DMS153 treated with DMSO at 0.1 percent for 48 hours (cell line): ENCODE data around the gene DLG4.

ENCODE experiments used
- DNase-seq: peaks from one replicate; lab custom pipeline; 2025; ENCODE audit not compliant: unreplicated experiment; lab: John Stamatoyannopoulos, UW

Gene DLG4

GRCh38 chr17:7233701-7234082 lies 14.1 kb upstream of the DLG4 start:
- DNase-seq, result no peak

DNA sequence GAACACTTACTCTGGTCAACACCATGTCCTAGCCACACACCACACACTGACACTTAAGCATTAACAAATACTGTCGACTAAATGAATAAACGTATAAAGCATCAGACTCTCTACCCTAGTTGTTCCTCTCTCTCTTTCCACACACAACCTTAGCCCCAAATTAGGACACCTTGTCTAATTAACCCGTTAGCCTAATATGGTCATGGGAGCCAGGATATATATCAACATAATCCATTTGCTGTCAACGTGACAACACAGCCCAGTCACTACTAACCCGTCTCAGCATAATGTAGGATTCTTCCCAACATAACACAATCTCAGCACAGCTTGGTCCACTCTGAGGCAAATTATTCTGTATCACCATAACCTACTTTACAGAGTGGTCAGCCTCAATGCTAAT lies 12.5 kb upstream of the DLG4 start:
- DNase-seq, result no peak

DNA sequence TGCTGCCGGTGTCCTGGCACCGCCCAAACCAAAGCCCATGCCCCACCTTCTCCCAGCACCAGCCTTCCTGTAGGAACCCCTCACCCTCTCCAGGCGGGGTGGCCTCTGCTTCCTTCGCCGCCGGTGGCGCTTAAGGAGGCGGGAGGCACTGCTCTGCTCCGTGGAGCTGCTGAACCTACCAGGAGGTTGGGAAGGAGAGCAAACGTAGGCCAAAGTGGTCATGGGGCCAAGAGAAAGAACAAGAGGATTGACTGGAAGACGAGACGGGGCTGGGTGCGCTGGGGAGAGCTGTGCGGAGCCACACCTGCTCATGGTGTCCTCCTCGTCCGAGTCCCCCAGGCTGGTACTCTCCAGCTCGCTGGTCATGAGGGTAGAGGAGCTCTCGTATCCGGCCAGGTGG lies 9.9 kb upstream of the DLG4 start:
- no peak for DNase-seq

- DNase-seq, result no peak
Observed at GRCh38 chr17:7228920-7229319, 9.3 kb upstream of the DLG4 start.

GRCh38 chr17:7226721-7227710 lies 7.4 kb upstream of the DLG4 start:
- no peak for DNase-seq

- DNase-seq, result no peak
Observed at GRCh38 chr17:7225711-7226331, 6.2 kb upstream of the DLG4 start.

GRCh38 chr17:7224661-7225111 lies 5.0 kb upstream of the DLG4 start:
- DNase-seq, result no peak

DNA sequence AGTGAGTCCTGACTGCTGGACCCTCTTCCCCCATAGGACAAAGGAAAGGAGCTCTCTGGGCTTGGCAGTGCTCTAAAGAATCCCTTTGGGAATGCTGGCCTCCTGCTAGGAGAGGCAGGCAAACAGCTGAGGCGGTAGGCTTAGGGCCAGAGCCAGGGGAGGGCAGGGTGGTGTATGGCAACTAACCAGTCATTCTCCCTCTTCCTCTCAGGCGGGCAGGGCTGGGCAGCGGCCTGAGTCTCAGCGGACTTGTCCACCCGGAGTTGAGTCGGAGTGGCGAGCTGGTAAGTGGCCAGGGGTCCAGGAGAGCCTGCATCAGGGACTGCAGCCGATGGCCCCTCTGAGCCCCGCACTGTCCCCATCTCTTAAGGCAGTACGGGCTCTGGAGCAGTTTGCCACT lies 4.5 kb upstream of the DLG4 start:
- DNase-seq, result no peak

GRCh38 chr17:7223375-7223774 lies 3.7 kb upstream of the DLG4 start:
- DNase-seq, result no peak

- DNase-seq, result no peak
Observed at GRCh38 chr17:7222972-7223292, 3.3 kb upstream of the DLG4 start.

DNA sequence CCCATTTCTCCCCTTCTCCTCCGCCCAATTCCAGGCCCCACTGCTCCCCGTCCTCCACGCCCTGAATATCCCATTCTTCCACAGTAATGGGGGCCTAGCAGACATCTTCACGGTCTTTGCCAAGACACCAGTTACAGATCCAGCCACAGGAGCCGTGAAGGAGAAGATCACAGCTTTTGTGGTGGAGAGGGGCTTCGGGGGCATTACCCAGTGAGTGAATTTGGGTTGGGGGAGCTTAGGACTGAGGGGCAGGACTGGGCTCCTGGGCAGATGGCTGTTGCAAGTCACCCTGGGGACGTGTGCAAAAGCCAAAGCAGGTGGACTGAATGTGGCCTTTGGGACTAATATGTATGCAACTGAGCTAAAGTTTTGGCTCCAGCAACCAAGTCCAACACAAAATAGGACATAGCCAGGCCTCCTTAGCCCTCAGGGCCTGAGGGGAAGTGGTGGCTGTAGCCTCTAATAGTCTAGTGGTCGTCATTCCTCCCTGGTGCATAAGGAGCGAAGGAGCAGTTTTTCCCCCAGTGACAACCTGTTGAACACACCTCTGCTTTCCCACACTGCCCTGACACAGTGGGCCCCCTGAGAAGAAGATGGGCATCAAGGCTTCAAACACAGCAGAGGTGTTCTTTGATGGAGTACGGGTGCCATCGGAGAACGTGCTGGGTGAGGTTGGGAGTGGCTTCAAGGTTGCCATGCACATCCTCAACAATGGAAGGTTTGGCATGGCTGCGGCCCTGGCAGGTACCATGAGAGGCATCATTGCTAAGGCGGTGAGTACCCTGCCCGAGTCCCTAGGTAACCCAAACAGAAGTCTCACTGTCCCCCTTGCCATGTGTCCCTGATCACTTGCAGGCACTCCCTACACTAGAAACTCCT lies 2.7 kb upstream of the DLG4 start:
- no peak for DNase-seq

- no peak for DNase-seq
Observed at GRCh38 chr17:7221278-7222092, 1.8 kb upstream of the DLG4 start.

DNA sequence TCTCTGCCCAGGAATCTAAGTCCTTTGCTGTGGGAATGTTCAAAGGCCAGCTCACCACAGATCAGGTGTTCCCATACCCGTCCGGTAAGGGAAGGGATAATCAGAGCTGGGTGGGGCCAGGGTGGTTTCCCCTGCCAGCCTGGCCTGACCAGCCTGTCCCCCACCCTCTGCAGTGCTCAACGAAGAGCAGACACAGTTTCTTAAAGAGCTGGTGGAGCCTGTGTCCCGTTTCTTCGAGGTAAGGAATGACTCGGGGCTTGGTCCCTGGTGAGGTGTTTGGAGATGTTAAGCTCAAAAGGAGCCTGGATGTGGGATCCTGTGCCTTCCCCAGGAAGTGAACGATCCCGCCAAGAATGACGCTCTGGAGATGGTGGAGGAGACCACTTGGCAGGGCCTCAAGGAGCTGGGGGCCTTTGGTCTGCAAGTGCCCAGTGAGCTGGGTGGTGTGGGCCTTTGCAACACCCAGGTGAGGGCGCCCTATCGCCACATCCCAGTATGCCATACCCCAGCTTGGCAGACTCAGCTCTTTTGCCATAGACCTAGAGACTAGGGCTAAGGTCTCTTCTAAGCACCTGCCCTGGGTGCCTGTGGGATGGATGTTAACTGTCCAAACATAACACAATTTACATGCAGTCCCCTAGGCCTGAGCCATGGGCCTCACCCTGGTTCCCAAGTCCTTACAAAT lies 1.1 kb upstream of the DLG4 start:
- no peak for DNase-seq

- no peak for DNase-seq
Observed at GRCh38 chr17:7219229-7219811, 316 bp downstream of the DLG4 start.

DNA sequence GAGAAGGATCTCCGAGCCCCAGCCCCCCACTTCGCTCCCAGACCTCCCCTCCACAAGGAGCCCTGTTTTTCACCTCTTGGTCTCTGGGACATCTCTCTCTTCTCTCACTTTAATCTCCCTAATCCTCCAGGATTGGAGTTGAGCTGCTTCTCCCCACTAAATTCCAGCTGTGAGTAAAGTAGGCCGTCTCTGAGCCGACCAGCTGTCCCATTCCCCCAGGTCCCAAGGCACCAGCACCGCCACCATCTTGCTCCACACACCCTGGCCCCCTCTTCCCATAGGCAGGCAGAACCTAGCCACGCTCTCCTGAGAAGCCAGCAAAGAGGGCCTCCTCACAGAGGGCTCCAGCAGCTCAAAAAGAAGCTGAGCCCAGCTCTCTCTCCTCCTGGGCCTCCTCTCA lies 878 bp downstream of the DLG4 start:
- DNase-seq, result no peak

GRCh38 chr17:7218166-7218565 lies 1.5 kb downstream of the DLG4 start:
- DNase-seq, result no peak

DNA sequence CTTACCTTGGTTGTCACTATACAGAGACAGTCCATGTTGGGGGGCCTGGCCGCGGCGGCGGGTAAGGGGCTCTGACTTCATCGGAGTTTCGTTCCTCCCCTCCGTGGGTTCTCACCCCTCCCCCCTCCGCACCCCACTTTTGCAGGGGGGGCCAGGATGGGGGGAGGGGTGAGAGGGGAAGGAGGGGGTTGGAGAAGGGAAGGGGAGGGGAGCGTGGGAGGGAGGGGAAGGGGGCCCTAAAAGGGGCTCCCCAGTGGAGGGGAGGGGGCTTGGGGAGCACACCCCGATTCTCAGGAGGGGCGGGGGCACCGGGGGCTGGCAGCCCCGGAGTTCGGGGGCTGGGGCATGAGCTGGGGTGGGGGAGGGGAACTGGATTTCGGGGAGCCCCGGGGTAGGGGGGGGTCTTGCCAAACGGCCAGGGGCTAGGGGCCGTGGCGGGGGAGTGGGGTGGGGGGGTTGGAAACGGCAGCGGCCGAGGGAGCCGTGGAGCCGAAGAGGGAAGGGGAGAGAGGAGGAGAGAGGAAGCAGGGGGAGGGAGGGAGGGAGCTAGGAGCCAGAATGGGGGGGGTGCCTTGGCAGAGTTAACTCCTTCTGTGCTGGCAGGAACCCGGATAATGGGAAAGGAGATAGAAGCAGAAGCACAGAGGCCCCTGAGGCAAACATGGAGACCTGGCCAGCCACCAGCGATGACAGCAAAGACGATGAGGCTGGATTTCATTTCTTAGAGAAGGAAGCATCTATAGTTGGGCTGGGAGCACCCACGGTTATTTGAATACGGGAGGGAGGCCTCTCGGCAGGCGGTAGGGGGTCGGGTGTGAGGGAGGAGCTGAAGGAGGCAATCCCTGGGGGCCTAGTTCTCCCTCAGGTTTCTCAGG lies 2.3 kb downstream of the DLG4 start:
- no peak for DNase-seq

DNA sequence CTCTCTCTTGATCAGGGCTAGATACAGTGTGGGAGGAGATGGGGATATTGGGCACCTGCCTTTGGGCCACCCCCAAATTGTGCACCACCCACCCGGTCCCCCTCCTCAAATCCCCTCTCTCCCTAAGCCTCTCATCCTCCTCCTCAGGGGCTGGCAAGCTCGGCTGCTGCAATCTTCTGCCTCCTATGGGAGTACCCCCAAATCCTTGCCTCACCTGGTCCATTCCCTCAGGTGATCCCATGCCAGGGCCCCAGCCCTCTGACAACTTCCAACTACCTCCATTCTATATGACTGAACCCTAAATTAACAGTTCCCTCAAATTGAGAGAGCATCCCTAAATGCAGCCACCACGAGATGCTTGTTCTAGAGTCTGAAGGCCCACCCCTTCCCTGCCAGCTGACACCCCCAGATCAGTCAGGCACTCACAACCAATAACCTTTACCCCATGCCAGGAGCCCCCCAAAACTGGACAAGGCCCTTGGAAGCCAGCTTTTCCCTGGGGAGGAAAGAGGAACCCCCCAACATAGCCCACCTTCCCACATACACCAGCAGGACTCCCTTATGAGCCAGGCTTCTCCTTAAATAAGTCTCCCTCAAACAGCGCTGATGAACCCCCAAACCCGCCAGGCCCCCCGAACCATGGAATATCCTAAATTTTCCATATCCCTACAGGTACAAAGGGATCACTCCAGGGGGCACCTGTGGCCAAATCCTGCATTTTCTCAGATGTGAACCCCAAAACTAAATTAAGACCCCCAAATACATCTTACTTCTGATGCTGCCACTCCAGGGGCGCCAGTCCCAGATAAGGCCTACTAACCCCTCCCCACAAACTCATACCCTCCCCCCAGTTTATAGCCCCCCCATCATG lies 3.2 kb downstream of the DLG4 start:
- DNase-seq, result no peak
